ENCODE results near the gene MBNL1.

The MBNL1 gene

GRCh38 chr3:152291238-152291637 is 22.5 kb downstream of the MBNL1 start:
- no peak for DNase-seq (ENCODE audit: extremely low read depth, low read depth)
- TF ChIP-seq CTCF (IDR thresholded peaks at IDR 0.05; ENCODE audit: low read depth, low read length) = no peak

GRCh38 chr3:152291649-152292066 is 22.9 kb downstream of the MBNL1 start:
- TF ChIP-seq CTCF (IDR thresholded peaks at IDR 0.05; ENCODE audit: low read depth, low read length) = no peak
- DNase-seq (ENCODE audit: extremely low read depth, low read depth) = no peak

GRCh38 chr3:152292366-152292765 is 23.6 kb downstream of the MBNL1 start:
- no peak for DNase-seq (ENCODE audit: extremely low read depth, low read depth)

GRCh38 chr3:152293347-152294006 is 24.7 kb downstream of the MBNL1 start:
- no peak for DNase-seq (ENCODE audit: extremely low read depth, low read depth)
- no peak for TF ChIP-seq CTCF (IDR thresholded peaks at IDR 0.05; ENCODE audit: low read depth, low read length)

More at GRCh38 chr3:152292366-152292765, 23.6 kb downstream of the MBNL1 start:
- no peak for TF ChIP-seq CTCF (IDR thresholded peaks at IDR 0.05; ENCODE audit: low read depth, low read length)

- TF ChIP-seq CTCF (IDR thresholded peaks at IDR 0.05; ENCODE audit: low read depth, low read length) = no peak
- DNase-seq (ENCODE audit: extremely low read depth, low read depth) = no peak
Observed at GRCh38 chr3:152295344-152295743, 26.6 kb downstream of the MBNL1 start.

- DNase-seq (ENCODE audit: extremely low read depth, low read depth) = no peak
- no peak for TF ChIP-seq CTCF (IDR thresholded peaks at IDR 0.05; ENCODE audit: low read depth, low read length)
Observed at GRCh38 chr3:152295806-152296205, 27.1 kb downstream of the MBNL1 start.

- TF ChIP-seq CTCF (IDR thresholded peaks at IDR 0.05; ENCODE audit: low read depth, low read length) = no peak
- no peak for DNase-seq (ENCODE audit: extremely low read depth, low read depth)
Observed at GRCh38 chr3:152296382-152296781, 27.7 kb downstream of the MBNL1 start.

Data from AG09319 (cell line).